Panc1 (cell line): ENCODE results near the gene AUP1.

Experiments
- POLR2AphosphoS5 ChIP-seq: IDR thresholded peaks from 2 replicates; pipeline ENCODE4 v1.6.1; 2012; ENCODE audit warnings: mild to moderate bottlenecking, low read depth, low read length, moderate library complexity
- SIN3A ChIP-seq: IDR thresholded peaks from 2 replicates; pipeline ENCODE4 v1.6.1; 2012; ENCODE audit warnings: low read depth, mild to moderate bottlenecking, low read length, moderate library complexity, borderline replicate concordance; ENCODE audit not compliant: insufficient read depth
- TCF7L2 ChIP-seq: IDR thresholded peaks from 2 replicates; pipeline ENCODE4 v1.6.1; 2011; ENCODE audit warnings: mild to moderate bottlenecking, low read depth, low read length, inconsistent platforms
- TF ChIP-seq, protein P1 (sequence below): fragments of 450-650 bp; IDR thresholded peaks from 2 replicates; pipeline ENCODE4 v1.5.1; 2017; ENCODE audit warnings: mild to moderate bottlenecking
- TF ChIP-seq, protein P2 (sequence below), 2 experiments: IDR thresholded peaks; 2 replicates each; pipeline ENCODE4 v1.6.1; 2011 to 2012; ENCODE audit warnings: low read depth in 2 of 2, control low read depth in 1 of 2, low read length in 1 of 2, mild to moderate bottlenecking in 1 of 2, moderate library complexity in 1 of 2; ENCODE audit not compliant: insufficient read depth in 1 of 2

DNA sequence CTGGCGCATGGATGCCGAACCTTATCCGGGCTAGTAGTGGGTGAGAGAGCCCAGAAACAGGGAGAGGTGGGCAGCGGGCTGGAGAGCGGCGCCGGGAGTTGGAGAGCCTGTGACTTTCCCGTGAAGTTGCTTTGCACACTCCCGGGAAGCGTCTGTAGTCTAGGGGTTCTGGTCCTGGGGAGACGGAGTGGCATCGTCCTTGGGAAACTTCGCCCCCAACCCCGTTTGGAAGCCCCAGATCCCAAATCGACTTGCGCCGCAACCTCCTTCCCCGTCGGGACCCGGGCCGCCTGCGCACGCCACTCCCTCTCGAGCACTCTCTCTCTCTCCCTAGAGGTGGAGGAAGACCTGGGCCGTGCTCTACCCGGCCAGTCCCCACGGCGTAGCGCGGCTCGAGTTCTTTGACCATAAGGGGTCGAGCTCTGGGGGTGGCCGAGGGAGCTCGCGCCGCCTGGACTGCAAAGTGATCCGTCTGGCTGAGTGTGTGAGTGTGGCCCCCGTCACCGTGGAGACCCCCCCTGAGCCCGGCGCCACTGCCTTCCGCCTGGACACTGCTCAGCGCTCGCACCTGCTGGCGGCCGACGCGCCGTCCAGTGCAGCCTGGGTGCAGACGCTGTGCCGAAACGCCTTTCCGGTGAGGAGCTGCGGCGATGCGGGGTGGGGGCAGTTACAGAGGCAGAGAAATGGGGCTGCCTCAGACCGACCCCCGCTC, 25.5 kb upstream of the AUP1 start:
- TF ChIP-seq, protein P1, sequence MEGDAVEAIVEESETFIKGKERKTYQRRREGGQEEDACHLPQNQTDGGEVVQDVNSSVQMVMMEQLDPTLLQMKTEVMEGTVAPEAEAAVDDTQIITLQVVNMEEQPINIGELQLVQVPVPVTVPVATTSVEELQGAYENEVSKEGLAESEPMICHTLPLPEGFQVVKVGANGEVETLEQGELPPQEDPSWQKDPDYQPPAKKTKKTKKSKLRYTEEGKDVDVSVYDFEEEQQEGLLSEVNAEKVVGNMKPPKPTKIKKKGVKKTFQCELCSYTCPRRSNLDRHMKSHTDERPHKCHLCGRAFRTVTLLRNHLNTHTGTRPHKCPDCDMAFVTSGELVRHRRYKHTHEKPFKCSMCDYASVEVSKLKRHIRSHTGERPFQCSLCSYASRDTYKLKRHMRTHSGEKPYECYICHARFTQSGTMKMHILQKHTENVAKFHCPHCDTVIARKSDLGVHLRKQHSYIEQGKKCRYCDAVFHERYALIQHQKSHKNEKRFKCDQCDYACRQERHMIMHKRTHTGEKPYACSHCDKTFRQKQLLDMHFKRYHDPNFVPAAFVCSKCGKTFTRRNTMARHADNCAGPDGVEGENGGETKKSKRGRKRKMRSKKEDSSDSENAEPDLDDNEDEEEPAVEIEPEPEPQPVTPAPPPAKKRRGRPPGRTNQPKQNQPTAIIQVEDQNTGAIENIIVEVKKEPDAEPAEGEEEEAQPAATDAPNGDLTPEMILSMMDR = no peak
- TF ChIP-seq SIN3A (no peak), POLR2AphosphoS5 (no peak), TCF7L2 (no peak)
- TF ChIP-seq, protein P2, sequence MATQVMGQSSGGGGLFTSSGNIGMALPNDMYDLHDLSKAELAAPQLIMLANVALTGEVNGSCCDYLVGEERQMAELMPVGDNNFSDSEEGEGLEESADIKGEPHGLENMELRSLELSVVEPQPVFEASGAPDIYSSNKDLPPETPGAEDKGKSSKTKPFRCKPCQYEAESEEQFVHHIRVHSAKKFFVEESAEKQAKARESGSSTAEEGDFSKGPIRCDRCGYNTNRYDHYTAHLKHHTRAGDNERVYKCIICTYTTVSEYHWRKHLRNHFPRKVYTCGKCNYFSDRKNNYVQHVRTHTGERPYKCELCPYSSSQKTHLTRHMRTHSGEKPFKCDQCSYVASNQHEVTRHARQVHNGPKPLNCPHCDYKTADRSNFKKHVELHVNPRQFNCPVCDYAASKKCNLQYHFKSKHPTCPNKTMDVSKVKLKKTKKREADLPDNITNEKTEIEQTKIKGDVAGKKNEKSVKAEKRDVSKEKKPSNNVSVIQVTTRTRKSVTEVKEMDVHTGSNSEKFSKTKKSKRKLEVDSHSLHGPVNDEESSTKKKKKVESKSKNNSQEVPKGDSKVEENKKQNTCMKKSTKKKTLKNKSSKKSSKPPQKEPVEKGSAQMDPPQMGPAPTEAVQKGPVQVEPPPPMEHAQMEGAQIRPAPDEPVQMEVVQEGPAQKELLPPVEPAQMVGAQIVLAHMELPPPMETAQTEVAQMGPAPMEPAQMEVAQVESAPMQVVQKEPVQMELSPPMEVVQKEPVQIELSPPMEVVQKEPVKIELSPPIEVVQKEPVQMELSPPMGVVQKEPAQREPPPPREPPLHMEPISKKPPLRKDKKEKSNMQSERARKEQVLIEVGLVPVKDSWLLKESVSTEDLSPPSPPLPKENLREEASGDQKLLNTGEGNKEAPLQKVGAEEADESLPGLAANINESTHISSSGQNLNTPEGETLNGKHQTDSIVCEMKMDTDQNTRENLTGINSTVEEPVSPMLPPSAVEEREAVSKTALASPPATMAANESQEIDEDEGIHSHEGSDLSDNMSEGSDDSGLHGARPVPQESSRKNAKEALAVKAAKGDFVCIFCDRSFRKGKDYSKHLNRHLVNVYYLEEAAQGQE (IDR thresholded peaks at IDR 0.05; ENCODE audit: insufficient read depth in 1 of 2, low read depth in 2 of 2, low read length in 1 of 2) = no peak
